DMS153 (cell line): ENCODE results near the gene KCNMA1.

Experiments used
- DNase-seq: peaks from one replicate; lab custom pipeline; 2025; lab: John Stamatoyannopoulos, UW

KCNMA1 gene

GRCh38 chr10:76939933-76940468, 697.6 kb downstream of the KCNMA1 start:
- DNase-seq, result peak; percentile 81

GRCh38 chr10:76937181-76937600, 700.4 kb downstream of the KCNMA1 start:
- no peak for DNase-seq

DNA sequence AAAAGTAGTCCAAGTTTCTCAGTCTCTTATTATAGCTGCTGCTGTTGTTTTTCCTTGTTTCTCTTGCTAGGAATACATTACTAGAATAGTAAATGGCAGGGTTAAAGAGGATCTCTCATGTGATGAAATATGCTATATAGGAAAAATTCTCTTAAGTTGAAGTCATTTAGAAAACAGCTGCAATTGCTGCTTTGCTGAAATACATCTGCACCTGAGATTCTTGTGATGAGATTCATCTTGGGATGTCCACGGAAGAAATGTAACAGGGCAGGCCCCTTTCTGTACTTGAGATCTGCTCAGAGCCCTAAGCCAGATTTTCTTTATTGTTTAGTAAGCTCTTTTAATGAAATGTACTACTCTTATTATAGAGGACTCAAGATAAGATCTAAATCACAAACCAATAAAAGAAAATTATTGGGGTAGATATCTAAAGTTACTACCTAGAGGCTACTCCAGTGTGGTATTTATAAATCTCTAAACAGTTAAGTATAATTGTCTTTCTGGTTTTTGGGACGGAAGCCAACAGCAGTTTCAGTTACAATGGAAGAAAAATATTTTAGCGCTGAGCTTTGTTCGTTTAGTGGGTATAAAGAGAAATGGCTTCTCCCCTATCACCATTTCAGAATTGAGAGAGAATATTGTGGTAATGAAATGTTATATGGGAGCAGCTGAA, 701.5 kb downstream of the KCNMA1 start:
- no peak for DNase-seq

DNA sequence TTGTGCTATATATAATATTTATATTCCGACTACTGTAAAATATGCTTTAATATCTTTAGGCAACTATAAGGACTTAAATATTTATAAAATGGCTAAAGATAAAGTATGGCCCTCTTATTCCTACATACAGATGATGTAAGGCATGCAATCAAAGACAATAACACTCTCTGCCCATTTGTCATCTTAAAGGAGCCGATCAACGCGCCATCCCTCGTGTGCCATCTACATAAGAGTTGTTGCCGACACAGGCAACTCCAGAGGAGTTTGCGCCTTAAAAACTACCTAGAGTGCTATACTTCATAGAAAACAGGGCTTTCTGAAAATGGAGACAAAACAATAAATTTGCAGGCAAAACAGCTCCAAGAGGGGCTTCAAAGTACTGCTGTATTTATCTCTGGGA, 709.0 kb downstream of the KCNMA1 start:
- DNase-seq, result no peak

GRCh38 chr10:76925636-76926405, 711.8 kb downstream of the KCNMA1 start:
- DNase-seq, result no peak

GRCh38 chr10:76922666-76923065, 714.9 kb downstream of the KCNMA1 start:
- DNase-seq, result no peak

GRCh38 chr10:76921383-76922010, 716.1 kb downstream of the KCNMA1 start:
- DNase-seq, result no peak

- no peak for DNase-seq
Measured at GRCh38 chr10:76920581-76920980, 717.0 kb downstream of the KCNMA1 start.

- no peak for DNase-seq
Measured at GRCh38 chr10:76918106-76918505, 719.5 kb downstream of the KCNMA1 start.

GRCh38 chr10:76917071-76917470, 720.5 kb downstream of the KCNMA1 start:
- DNase-seq, result no peak

- no peak for DNase-seq
Measured at GRCh38 chr10:76916536-76916935, 721.1 kb downstream of the KCNMA1 start.

GRCh38 chr10:76915316-76915715, 722.3 kb downstream of the KCNMA1 start:
- DNase-seq, result no peak

DNA sequence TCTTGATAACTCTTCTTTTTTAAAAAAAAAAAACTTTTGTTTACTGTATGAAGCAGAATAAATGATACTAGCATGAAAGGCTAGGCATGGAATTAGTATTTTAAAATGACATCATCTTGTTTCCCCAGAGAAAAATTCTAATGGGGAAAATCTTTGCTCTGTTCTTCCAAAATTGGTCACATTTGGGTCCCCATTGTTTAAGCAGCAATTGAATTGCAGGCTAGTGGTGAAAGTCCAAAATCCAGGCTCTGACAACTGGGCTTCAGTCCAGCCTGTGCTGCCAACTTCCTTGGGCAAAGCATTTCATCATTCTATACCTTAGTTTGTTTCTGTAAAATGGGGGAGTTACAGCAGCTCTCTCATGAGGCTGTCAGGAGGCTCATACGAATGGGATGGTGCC, 726.4 kb downstream of the KCNMA1 start:
- no peak for DNase-seq

GRCh38 chr10:76910184-76910962, 727.2 kb downstream of the KCNMA1 start:
- DNase-seq, result no peak

GRCh38 chr10:76906256-76906655, 731.4 kb downstream of the KCNMA1 start:
- DNase-seq, result no peak

GRCh38 chr10:76905251-76905650, 732.4 kb downstream of the KCNMA1 start:
- DNase-seq, result no peak

DNA sequence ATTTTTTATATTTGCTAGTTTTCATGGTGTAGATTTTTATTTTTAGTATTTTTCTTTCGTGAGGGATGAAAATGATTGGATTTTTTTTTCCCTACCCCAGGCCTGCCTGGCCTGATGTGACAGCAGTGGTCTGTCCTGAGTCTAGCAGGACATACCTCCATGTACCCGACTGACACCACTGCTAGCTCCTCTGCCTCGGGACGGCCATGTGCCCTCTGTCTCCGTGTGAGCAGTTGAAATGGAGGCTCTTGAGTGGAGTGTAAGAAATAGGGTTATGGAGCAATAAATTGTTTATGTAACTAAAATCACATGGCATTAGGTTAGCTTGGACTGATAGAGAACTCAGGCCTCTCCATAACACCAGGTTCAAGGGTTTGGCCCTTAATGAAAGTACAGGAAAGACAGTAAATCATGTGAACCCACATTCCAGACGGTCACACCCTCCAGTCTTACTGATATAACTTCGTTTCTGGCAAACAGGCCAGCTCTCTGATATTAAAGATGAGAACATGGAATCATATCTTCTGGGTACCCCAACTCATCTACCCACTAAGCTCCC, 734.1 kb downstream of the KCNMA1 start:
- no peak for DNase-seq

- DNase-seq, result no peak
Measured at GRCh38 chr10:76902949-76903348, 734.7 kb downstream of the KCNMA1 start.

GRCh38 chr10:76901701-76902100, 735.9 kb downstream of the KCNMA1 start:
- no peak for DNase-seq

DNA sequence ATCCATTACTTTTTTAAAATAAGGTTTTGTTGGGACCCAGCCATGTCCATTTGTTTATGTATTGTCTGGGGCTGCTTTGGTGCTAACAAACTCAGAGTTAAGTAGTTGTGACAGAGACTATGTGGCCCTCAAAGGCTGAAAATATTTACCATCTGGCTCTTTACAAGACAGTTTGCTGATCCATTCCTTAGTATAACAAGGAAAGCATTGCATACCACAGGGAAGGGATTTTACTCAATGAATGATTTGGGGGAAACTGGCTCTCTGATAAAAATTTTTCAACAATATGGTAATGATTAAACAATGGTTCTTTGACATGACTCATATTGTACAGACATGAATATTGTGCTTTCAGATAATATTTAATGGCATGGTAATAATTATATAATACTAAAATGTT, 738.1 kb downstream of the KCNMA1 start:
- no peak for DNase-seq

- no peak for DNase-seq
Measured at GRCh38 chr10:76892766-76893479, 744.7 kb downstream of the KCNMA1 start.
